CD4-positive, alpha-beta T cell (primary cell): Measurements from ENCODE around the gene CACNA2D1. TPM values are rescaled to one million over a fixed set of nuclear protein-coding genes. Genes with fewer than 3 reads are reported as not detected.

Source experiments
- ATAC-seq: fragments of 200-7000 bp; cut with Tn5 transposase; one replicate; pipeline ENCODE4 v1.10.0; 2022; ENCODE audit warnings: mild to moderate bottlenecking; ENCODE audit not compliant: poor library complexity
- CTCF ChIA-PET: fragments of 350-600 bp; sonication (Branson Sonifier 250); formaldehyde crosslinking; loops from one replicate; lab custom pipeline; 2021; ENCODE audit warnings: antibody characterized with exemption, inconsistent platforms; lab: Charles Lee
- POLR2A ChIA-PET: fragments of 350-600 bp; sonication (Branson Sonifier 250); formaldehyde crosslinking; loops from one replicate; lab custom pipeline; 2021; ENCODE audit warnings: antibody characterized with exemption, inconsistent platforms; lab: Charles Lee
- DNase-seq, 14 experiments: peaks; one replicate each; pipeline ENCODE4 v3.0.0-alpha.2; 2013 to 2020; ENCODE audit warnings: mixed read lengths in 2 of 14
- H3K27ac ChIP-seq, 2 donors: one replicate each; pipeline versions ENCODE4 v1.5.1 to v1.7.0; 2013; ENCODE audit warnings: low read length in 2 of 2, low read depth in 1 of 2, mild to moderate bottlenecking in 1 of 2
- H3K27me3 ChIP-seq, 2 experiments: 1 replicate in 1 of 2; 2 replicates in 1 of 2; pipeline versions ENCODE4 v1.6.1 to v1.7.0; 2013; ENCODE audit warnings: low read length in 2 of 2, control low read depth in 1 of 2, mild to moderate bottlenecking in 1 of 2, moderate library complexity in 1 of 2; ENCODE audit not compliant: insufficient read depth in 2 of 2, control insufficient read depth in 1 of 2
- H3K36me3 ChIP-seq: one replicate; pipeline ENCODE4 v1.6.1; 2013; ENCODE audit warnings: low read length, control low read depth; ENCODE audit not compliant: insufficient read depth
- H3K4me1 ChIP-seq: one replicate; pipeline ENCODE4 v1.6.1; 2013; ENCODE audit warnings: low read length, control low read depth; ENCODE audit not compliant: insufficient read depth
- H3K4me3 ChIP-seq: one replicate; pipeline ENCODE4 v1.5.1; 2013; ENCODE audit warnings: mild to moderate bottlenecking, low read length, moderate library complexity
- H3K9me3 ChIP-seq, 2 experiments: 1 replicate in 1 of 2; 2 replicates in 1 of 2; pipeline versions ENCODE4 v1.6.1 to v1.7.0; 2013; ENCODE audit warnings: low read length in 2 of 2, mild to moderate bottlenecking in 2 of 2, control low read depth in 1 of 2, moderate library complexity in 1 of 2; ENCODE audit not compliant: control insufficient read depth in 1 of 2, insufficient read depth in 1 of 2
- H3K27ac Mint-ChIP-seq: one replicate; pipeline ENCODE4 v1.8.0; 2020; ENCODE audit warnings: mixed read lengths
- H3K27me3 Mint-ChIP-seq: one replicate; pipeline ENCODE4 v1.8.0; 2021; ENCODE audit warnings: mixed read lengths
- H3K36me3 Mint-ChIP-seq: one replicate; pipeline ENCODE4 v1.8.0; 2021; ENCODE audit warnings: low read depth, mixed read lengths
- H3K4me1 Mint-ChIP-seq: one replicate; pipeline ENCODE4 v1.8.0; 2021; ENCODE audit warnings: low read depth, mixed read lengths
- H3K4me3 Mint-ChIP-seq: one replicate; pipeline ENCODE4 v1.8.0; 2020; ENCODE audit warnings: mild to moderate bottlenecking, mixed read lengths
- H3K9me3 Mint-ChIP-seq: one replicate; pipeline ENCODE4 v1.8.0; 2020; ENCODE audit warnings: mixed read lengths
- CTCF ChIP-seq: fragments of 200-600 bp; IDR thresholded peaks from one replicate; pipeline ENCODE4 v1.8.0; 2022; ENCODE audit warnings: antibody characterized with exemption, mild to moderate bottlenecking
- intact Hi-C, 2 experiments: fragments of 100-400 bp; cut with DNase I in 1 of 2; cut with micrococcal nuclease in 1 of 2; formaldehyde crosslinking; loops; one replicate each; pipeline versions ENCODE4 v1.15.1 to v1.9.0; 2023 to 2025; cut with DNase I, micrococcal nuclease
- total RNA-seq, 174 experiments: library from RNA in 2 of 174; stranded (reverse) in 2 of 174; gene quantifications; one replicate each; pipeline ENCODE4 v1.2.3 and lab custom pipeline; 2021 to 2026

The CACNA2D1 gene
- total RNA-seq, 2 experiments from 2014 or later: not detected

DNA sequence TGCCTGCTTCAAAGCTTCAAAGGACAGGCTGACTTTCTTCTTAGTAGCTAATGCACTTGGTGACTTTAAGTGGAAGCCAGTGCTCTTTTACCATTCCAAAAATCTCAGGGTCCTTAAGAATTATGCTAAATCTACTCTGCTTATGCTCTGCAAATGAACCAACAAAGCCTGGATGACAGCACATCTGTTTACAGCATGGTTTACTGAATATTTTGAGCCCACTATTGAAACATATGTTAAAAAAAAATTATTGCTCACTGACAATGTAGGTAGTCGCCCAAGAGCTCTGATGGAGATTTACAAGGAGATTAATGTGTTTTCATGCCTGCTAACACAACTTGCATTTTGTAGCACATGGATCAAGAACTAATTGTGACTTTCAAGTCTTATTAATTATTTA lies 415.5 kb downstream of the CACNA2D1 start:
- Mint-ChIP-seq H3K9me3 (no peaks in the 10 kb centered on the region), H3K4me3 (no peak overlapping the region), H3K4me1 (no peaks in the 10 kb centered on the region), H3K36me3 (no peaks in the 10 kb centered on the region), H3K27ac (no peak overlapping the region), H3K27me3 (no peaks in the 10 kb centered on the region)
- Histone ChIP-seq H3K4me1 (no peaks in the 10 kb centered on the region), H3K27me3 (no peaks in the 10 kb centered on the region), H3K36me3 (no peaks in the 10 kb centered on the region), H3K4me3 (no peak overlapping the region), H3K9me3 (no peaks in the 10 kb centered on the region), H3K27ac (no peak overlapping the region)
- DNase-seq: no peak
- POLR2A ChIA-PET: no interaction called here
- intact Hi-C loops: no loop called here
- TF ChIP-seq CTCF: no peak
- CTCF ChIA-PET: no interaction called here
- ATAC-seq: no peak

GRCh38 chr7:82021713-82022112 lies 421.9 kb downstream of the CACNA2D1 start:
- Histone ChIP-seq H3K27me3 (no peaks in the 10 kb centered on the region), H3K27ac (no peak overlapping the region), H3K4me3 (no peak overlapping the region), H3K9me3 (no peaks in the 10 kb centered on the region), H3K36me3 (no peaks in the 10 kb centered on the region), H3K4me1 (no peaks in the 10 kb centered on the region)
- H3K36me3 Mint-ChIP-seq: no peaks in the 10 kb centered on the region
- H3K27me3 Mint-ChIP-seq: no peaks in the 10 kb centered on the region
- H3K9me3 Mint-ChIP-seq: no peaks in the 10 kb centered on the region
- no peak overlapping the region for H3K27ac Mint-ChIP-seq
- H3K4me3 Mint-ChIP-seq: no peak overlapping the region
- intact Hi-C loops: no loop called here
- DNase-seq (no peak), ATAC-seq (no peak)
- ChIA-PET CTCF (no interaction called here), POLR2A (no interaction called here)
- H3K4me1 Mint-ChIP-seq: no peaks in the 10 kb centered on the region
- no peak for TF ChIP-seq CTCF

DNA sequence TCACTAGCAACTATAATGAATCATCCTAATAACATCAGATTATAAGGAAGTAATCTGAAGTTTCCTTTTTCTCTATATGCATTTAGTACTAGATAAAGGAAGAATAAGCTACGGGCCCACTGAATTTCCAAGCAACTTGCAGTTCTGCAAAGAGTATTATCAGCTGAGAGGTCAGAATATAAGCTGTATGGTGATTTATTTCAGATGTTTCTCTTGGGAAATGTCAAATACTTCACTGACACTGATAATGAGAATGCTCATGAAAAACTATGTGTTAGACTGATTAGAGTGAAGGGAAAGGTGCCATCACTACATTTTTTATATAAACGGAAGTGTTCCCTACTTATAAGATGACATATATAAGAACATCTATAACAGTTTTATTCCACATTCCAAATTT lies 422.5 kb downstream of the CACNA2D1 start:
- Histone ChIP-seq H3K27me3 (no peaks in the 10 kb centered on the region), H3K4me1 (no peaks in the 10 kb centered on the region), H3K4me3 (no peak overlapping the region), H3K36me3 (no peaks in the 10 kb centered on the region), H3K27ac (no peak overlapping the region), H3K9me3 (no peaks in the 10 kb centered on the region)
- Mint-ChIP-seq H3K9me3 (no peaks in the 10 kb centered on the region), H3K36me3 (no peaks in the 10 kb centered on the region), H3K27ac (no peak overlapping the region), H3K27me3 (no peaks in the 10 kb centered on the region), H3K4me3 (no peak overlapping the region), H3K4me1 (no peaks in the 10 kb centered on the region)
- no peak for TF ChIP-seq CTCF
- intact Hi-C loops: no loop called here
- DNase-seq (no peak), ATAC-seq (no peak)
- ChIA-PET POLR2A (no interaction called here), CTCF (no interaction called here)
